Gastrocnemius medialis (tissue), 4 donors: ENCODE data around the gene C1D.

Experiments
- POLR2A ChIP-seq, 2 donors: fragments of 450-650 bp; IDR thresholded peaks; one replicate each; pipeline ENCODE4 v1.6.1; 2017; ENCODE audit warnings: antibody characterized with exemption in 2 of 2, mild to moderate bottlenecking in 2 of 2, moderate library complexity in 2 of 2
- TF ChIP-seq, protein P1 (sequence below), 5 experiments: fragments of 450-650 bp in 3 of 5; fragments of 200-600 bp in 2 of 5; sonication (generic) in 2 of 5; IDR thresholded peaks in 4 of 5; conservative IDR thresholded peaks in 1 of 5; 1 replicate in 4 of 5; 2 replicates in 1 of 5; pipeline ENCODE4 v1.5.1; 2016 to 2019; ENCODE audit warnings: antibody characterized with exemption in 5 of 5, mild to moderate bottlenecking in 3 of 5, moderate library complexity in 3 of 5

DNA sequence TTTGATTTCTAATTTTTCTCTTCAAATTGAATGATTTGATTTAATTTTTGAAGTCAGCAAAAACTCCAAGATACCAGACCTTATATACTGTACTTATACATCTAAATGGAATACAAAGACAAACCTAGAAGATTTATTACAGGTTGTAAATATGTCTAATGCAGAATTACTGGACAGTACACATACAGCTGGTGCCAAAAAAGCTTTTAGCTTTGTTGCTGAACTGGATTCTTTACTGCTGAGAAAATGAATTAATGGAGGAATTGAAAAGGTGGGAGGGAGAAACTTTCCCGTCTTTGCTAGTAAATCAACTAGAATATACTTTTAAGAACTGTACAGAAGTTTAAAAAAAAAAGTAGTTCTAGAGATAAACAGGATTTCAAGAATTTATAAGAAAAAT lies 17.5 kb downstream of the C1D start:
- TF ChIP-seq, protein P1, sequence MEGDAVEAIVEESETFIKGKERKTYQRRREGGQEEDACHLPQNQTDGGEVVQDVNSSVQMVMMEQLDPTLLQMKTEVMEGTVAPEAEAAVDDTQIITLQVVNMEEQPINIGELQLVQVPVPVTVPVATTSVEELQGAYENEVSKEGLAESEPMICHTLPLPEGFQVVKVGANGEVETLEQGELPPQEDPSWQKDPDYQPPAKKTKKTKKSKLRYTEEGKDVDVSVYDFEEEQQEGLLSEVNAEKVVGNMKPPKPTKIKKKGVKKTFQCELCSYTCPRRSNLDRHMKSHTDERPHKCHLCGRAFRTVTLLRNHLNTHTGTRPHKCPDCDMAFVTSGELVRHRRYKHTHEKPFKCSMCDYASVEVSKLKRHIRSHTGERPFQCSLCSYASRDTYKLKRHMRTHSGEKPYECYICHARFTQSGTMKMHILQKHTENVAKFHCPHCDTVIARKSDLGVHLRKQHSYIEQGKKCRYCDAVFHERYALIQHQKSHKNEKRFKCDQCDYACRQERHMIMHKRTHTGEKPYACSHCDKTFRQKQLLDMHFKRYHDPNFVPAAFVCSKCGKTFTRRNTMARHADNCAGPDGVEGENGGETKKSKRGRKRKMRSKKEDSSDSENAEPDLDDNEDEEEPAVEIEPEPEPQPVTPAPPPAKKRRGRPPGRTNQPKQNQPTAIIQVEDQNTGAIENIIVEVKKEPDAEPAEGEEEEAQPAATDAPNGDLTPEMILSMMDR (IDR thresholded peaks at IDR 0.05 in 4 of 5, conservative IDR thresholded peaks at IDR 0.05 in 1 of 5), result no peak
- TF ChIP-seq POLR2A (IDR thresholded peaks at IDR 0.05), result no peak
